BE2C (cell line): Measurements from ENCODE around the gene MMP21.

Experiments
- DNase-seq: peaks from one replicate; pipeline ENCODE4 v3.0.0-alpha.2; 2020
- H3K27me3 ChIP-seq: fragments of 250-450 bp; sonication (Bioruptor Pico); 2 replicates; pipeline ENCODE4 v1.5.1; 2020; ENCODE audit warnings: mild to moderate bottlenecking
- H3K36me3 ChIP-seq: fragments of 250-450 bp; sonication (Bioruptor Pico); 2 replicates; pipeline ENCODE4 v1.5.1; 2020; ENCODE audit warnings: mild to moderate bottlenecking
- H3K4me1 ChIP-seq: fragments of 250-450 bp; sonication (Bioruptor Pico); 2 replicates; pipeline ENCODE4 v1.5.1; 2020
- H3K4me3 ChIP-seq: 2 replicates; pipeline ENCODE4 v1.5.1; 2011; ENCODE audit warnings: low read depth, low read length
- H3K9me3 ChIP-seq: fragments of 250-450 bp; sonication (Bioruptor Pico); 2 replicates; pipeline ENCODE4 v1.5.1; 2020
- TF ChIP-seq, protein P1 (sequence below): IDR thresholded peaks from 2 replicates; pipeline ENCODE4 v1.5.1; 2012; ENCODE audit warnings: mild to moderate bottlenecking, low read depth, low read length

Gene MMP21

DNA sequence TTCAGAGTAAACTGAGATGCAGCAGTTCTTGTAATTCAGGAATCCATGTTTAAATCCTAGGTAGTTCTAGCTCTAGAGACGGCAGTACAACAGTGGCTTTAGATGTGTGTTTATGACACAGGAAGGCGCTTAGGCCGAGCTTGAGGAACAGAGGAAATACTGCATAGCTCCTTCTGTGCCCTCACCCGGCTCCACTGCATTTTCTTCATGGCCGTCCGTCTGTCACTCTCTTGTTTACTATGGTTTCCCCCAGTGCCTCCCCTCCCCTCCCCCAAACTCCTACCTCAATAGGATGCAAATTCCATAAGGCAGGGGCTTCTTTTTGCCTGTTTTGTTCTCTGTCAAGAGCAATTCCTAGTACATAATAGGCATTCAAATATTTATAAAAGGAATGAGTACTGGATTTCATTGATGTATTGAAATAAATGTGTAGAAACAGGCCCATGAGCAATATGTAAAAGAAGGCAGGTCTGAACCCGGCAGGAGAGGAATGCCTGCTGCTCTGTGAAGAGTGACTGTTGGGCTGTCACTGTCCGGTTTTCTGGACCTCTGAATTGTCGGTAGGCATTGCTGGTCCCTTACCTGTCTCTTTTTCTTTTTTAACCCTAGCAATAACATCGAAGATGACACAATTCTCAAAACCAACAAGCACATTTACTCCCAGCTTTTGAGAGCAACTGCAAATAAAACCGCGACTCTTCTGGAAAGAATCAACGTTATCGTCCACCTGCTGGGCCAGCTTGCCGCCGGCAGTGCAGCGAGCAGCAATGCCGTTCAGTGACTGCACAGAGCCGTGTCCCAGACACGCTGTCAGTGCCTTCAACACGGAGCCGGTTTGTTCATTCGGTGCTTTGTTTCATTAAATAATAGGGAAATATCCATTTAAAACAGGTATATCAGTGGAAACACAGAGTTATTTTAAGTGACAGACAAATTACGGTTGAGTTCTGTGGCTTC, 12.7 kb downstream of the MMP21 start:
- Histone ChIP-seq H3K9me3 (no peaks in the 10 kb centered on the region), H3K4me1 (no peaks in the 10 kb centered on the region), H3K4me3 (no peak overlapping the region), H3K27me3 (no peaks in the 10 kb centered on the region), H3K36me3 (peaks cover 34% of the 10 kb centered on the region)
- TF ChIP-seq, protein P1, sequence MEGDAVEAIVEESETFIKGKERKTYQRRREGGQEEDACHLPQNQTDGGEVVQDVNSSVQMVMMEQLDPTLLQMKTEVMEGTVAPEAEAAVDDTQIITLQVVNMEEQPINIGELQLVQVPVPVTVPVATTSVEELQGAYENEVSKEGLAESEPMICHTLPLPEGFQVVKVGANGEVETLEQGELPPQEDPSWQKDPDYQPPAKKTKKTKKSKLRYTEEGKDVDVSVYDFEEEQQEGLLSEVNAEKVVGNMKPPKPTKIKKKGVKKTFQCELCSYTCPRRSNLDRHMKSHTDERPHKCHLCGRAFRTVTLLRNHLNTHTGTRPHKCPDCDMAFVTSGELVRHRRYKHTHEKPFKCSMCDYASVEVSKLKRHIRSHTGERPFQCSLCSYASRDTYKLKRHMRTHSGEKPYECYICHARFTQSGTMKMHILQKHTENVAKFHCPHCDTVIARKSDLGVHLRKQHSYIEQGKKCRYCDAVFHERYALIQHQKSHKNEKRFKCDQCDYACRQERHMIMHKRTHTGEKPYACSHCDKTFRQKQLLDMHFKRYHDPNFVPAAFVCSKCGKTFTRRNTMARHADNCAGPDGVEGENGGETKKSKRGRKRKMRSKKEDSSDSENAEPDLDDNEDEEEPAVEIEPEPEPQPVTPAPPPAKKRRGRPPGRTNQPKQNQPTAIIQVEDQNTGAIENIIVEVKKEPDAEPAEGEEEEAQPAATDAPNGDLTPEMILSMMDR = no peak
- no peak for DNase-seq

DNA sequence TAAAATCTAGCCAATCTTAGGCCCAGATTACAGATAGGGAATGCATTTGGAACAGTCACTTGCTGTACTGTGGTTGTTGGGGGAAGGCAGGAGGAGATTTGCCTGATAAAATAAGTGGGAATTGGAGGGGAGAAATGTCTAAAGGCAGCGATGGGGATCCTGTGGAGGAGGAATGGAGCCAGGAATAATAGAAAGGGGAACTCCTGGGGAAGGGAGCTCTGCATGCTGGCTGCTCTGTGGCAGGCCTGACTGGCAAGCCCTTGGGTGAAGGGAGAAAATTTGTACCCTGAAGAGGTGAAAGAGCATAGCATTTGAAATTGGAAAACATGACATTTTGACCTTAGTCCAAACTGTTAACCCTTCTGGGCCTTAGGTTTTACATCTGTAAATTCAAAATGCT, 13.7 kb downstream of the MMP21 start:
- Histone ChIP-seq H3K27me3 (no peaks in the 10 kb centered on the region), H3K4me3 (no peak overlapping the region), H3K4me1 (no peaks in the 10 kb centered on the region), H3K36me3 (peaks cover 36% of the 10 kb centered on the region), H3K9me3 (no peaks in the 10 kb centered on the region)
- no peak for DNase-seq
- TF ChIP-seq, protein P1 = no peak

DNA sequence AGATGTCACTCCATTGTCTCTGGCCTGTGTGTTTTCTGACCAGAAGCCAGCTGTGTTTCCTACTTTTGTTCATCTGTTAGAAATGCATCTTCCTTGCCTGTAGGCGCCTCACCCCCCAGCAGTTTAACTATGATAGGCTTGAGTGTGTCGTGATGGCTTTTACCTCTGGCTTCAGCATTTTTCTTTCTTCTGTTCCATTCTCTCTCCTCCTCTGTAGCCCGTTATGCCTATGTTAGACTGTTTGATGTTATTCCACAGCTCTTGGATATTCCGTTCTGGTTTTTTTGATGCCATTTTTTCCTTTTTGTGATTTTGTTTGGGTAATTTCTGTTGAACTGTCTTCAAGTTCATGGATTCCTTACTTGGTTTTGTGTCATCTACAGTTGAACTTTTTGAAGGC, 17.9 kb downstream of the MMP21 start:
- no peak for DNase-seq
- H3K9me3 ChIP-seq = no peaks in the 10 kb centered on the region
- H3K36me3 ChIP-seq = peaks cover 49% of the 10 kb centered on the region
- no peaks in the 10 kb centered on the region for H3K27me3 ChIP-seq
- no peaks in the 10 kb centered on the region for H3K4me1 ChIP-seq
- no peak overlapping the region for H3K4me3 ChIP-seq
- TF ChIP-seq, protein P1 = no peak

DNA sequence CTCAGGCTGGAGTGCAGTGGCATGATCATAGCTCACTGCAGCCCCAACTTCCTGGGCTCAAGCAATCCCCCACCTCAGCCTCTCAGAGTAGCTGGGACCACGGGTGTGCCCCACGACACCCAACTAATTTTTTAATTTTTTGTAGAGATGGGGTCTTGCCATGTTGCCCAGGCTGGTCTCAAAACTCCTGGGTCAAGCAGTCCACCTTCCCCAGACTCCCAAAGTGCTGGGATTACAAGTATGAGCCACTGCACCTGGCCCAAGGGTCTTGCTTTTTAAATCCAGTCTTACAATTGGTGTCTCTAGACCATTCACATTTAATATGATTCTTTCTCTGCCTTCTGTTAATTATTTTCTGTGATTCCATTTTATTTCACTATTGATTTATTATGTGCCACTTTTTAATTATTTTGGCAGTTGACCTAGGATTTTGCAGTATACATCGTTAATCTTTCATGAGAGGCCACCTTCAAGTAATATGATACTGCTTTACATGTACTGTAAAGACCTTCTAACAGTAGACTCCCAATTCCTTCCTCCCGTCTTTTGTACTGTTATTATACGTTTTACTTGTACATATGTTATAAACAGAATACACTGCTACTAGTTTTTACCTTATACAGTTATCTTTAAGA, 18.7 kb downstream of the MMP21 start:
- Histone ChIP-seq H3K9me3 (no peaks in the 10 kb centered on the region), H3K4me1 (no peaks in the 10 kb centered on the region), H3K36me3 (peaks cover 49% of the 10 kb centered on the region), H3K4me3 (no peak overlapping the region), H3K27me3 (no peaks in the 10 kb centered on the region)
- DNase-seq = no peak
- TF ChIP-seq, protein P1 = no peak

DNA sequence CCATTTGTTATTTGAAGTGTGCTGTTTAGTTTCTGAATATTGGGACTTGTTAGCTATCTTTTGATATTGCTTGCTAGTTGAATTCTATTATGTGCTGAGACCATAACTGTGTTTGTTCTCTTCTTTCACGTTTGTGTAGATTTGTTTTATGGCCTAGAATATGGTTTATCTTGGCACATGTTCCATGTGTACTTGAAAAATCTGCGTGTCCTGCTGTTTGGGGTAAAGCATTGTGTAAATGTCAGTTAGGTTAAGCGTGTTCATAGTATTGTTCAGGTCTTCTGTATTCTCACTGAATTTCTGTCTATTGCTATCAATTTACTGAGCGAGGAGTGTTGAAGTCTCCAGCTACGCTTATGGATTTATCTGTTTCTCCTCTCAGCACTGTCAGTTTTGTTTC, 19.4 kb downstream of the MMP21 start:
- Histone ChIP-seq H3K9me3 (no peaks in the 10 kb centered on the region), H3K27me3 (no peaks in the 10 kb centered on the region), H3K4me1 (no peaks in the 10 kb centered on the region), H3K36me3 (peaks cover 49% of the 10 kb centered on the region), H3K4me3 (no peak overlapping the region)
- TF ChIP-seq, protein P1 = no peak
- DNase-seq = no peak

DNA sequence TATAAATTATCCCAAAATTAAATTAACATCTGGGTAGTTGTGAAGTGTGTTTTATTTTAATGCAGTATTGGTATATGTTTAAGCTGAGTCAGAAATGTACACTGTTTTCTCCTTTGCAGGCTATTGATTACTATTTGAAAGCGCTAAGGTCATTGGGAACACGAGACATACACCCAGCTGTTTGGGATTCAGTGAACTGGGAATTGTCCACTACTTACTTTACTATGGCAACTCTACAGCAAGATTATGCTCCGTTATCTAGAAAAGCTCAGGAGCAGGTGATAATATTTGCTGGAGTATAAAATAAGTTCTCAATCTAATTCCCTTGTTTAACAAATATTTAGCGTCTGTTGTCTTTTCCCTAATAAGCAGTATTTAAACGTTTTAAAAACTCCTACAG, 28.2 kb downstream of the MMP21 start:
- no peaks in the 10 kb centered on the region for H3K27me3 ChIP-seq
- TF ChIP-seq, protein P1 = no peak
- peaks cover 51% of the 10 kb centered on the region for H3K36me3 ChIP-seq
- H3K9me3 ChIP-seq = no peaks in the 10 kb centered on the region
- H3K4me3 ChIP-seq = no peak overlapping the region
- no peak for DNase-seq
- no peaks in the 10 kb centered on the region for H3K4me1 ChIP-seq
